H1 (cell line): ENCODE measurements around the gene GNAL. TPM values are rescaled to one million over a fixed set of nuclear protein-coding genes. Genes with fewer than 3 reads are reported as not detected.

Experiments
- CBX8 ChIP-seq: fragments of 300-800, 300-1000 bp; sonication (generic); IDR thresholded peaks from 2 replicates; pipeline ENCODE4 v1.7.1; 2016; ENCODE audit warnings: low read depth, low read length, borderline replicate concordance
- EGR1 ChIP-seq: IDR thresholded peaks from 2 replicates; pipeline ENCODE4 v1.6.1; 2011; ENCODE audit warnings: low read depth, low read length, borderline replicate concordance
- KDM4A ChIP-seq: IDR thresholded peaks from one replicate; pipeline ENCODE4 v1.7.1; 2012; ENCODE audit warnings: low read depth, mild to moderate bottlenecking, moderate library complexity, low read length, inconsistent platforms; ENCODE audit not compliant: severe bottlenecking
- MAFK ChIP-seq: IDR thresholded peaks from 2 replicates; pipeline ENCODE4 v1.6.1; 2012; ENCODE audit warnings: low read depth, mild to moderate bottlenecking, improper control_type of control experiment, low read length
- TEAD4 ChIP-seq: IDR thresholded peaks from 2 replicates; pipeline ENCODE4 v1.6.1; 2012; ENCODE audit warnings: low read depth, low read length, inconsistent platforms, mixed read lengths
- YY1 ChIP-seq: IDR thresholded peaks from 2 replicates; pipeline ENCODE4 v1.6.1; 2011; ENCODE audit warnings: low read depth, mild to moderate bottlenecking, low read length
- polyA plus RNA-seq, 7 experiments: library from polyadenylated mRNA; depleted of rRNA in 3 of 7; stranded (reverse) in 5 of 7; unstranded in 2 of 7; fragments of >200 nt in 5 of 7; fragments of 200-250 nt in 2 of 7; gene quantifications; 1 replicate in 5 of 7; 2 replicates in 1 of 7; 4 replicates in 1 of 7; pipeline versions ENCODE4 v1.2.1 to v1.2.3, GENCODE V29; 2011 to 2013; ENCODE audit warnings: missing spikeins in 2 of 7, mixed read lengths in 2 of 7
- total RNA-seq: library from RNA; stranded (reverse); fragmentation: NEBNext Ultra II Directional; extraction: Animal tissue kit (Norgen Biotek cat#: 25700); gene quantifications from 2 replicates; pipeline ENCODE4 v1.2.1, GENCODE V29; 2021

The GNAL gene
- total and polyA plus RNA-seq, 2 of the 8 experiments (the other 6 are each of a cell fraction or from before 2014, with no cell fraction given): 13.2 to 18.3 TPM

GRCh38 chr18:11649839-11650238, 39.2 kb upstream of the GNAL start (continued):
- no peak for TF ChIP-seq EGR1
- TF ChIP-seq CBX8: no peak
- TF ChIP-seq YY1: no peak
- no peak for TF ChIP-seq MAFK
- TF ChIP-seq TEAD4: no peak
- TF ChIP-seq KDM4A: no peak
